HG03432 (cell line): ENCODE results near the gene NFKB1.
"Not testable (repeated sequence)": the region's sequence is repeated elsewhere in the genome, so short reads cannot be mapped to it uniquely, and the experiment has no call there.

Experiments used
- ATAC-seq: cut with Tn5 transposase; IDR thresholded peaks from one replicate; pipeline ENCODE4 v1.9.1; 2021; ENCODE audit warnings: mild to moderate bottlenecking, moderate library complexity; ENCODE audit not compliant: unreplicated experiment

NFKB1 gene

GRCh38 chr4:102500696-102501446, at the start of gene NFKB1:
Gene NFKB1 (plus strand): TSS chr4:102501359. CDS start chr4:102525519, 24,160 bp downstream.
- ATAC-seq: peak; percentile 73

DNA sequence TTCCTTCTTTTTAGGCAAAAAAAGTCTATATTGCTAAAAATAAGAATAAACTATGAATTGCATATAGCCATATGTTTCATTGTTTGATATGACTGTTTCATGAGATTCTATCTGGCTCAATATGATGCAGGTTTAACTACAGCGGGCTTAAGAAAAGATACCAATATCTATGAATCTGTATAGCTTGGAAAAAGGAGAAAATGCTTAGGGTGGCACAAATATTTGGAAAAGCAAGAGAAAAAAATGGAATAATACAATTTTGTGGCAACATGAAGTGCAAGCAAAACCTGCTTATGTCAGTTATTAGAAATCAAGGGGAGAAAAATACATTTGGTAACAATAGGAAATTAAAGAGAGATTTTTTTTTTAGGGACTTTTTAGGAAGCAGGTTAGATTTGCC, 48.3 kb upstream of the NFKB1 start:
- no peak for ATAC-seq

GRCh38 chr4:102453827-102454226, 47.3 kb upstream of the NFKB1 start:
- ATAC-seq: no peak

- ATAC-seq: no peak
Measured at GRCh38 chr4:102454268-102454667, 46.9 kb upstream of the NFKB1 start.

DNA sequence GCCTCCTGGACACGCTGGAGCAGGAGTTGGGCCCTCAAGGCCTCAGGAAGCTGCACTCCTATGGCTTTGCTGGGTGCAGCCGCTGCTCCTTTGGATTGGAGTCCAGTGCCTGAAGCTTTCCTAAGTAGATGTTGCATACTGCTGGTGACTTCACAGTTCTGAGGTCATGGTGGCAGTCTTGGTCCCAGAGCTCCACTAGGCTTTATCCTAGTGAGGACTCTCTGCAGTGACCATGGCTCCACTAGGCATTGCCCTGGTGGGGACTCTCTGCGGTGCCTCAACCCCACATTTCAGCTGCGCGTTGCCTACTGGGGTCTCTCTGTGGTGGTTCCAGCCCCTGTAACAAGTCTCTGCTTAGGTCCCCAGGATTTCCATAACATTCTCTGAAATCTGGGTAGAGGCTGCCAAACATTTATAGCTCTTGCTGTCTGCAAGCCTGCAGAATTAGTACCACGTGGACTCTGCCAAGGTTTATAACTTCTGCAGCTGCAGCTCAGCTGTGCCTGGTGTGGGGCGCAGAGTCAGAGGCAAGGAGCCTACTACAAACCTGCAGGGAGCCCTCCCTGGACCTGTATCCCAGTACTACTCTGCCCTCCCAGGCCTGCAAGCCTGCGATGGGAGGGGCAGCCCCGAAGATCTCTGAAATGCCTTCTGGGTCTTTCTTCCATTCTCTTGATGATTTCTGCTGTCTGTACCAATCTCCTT, 46.0 kb upstream of the NFKB1 start:
- ATAC-seq: no peak

DNA sequence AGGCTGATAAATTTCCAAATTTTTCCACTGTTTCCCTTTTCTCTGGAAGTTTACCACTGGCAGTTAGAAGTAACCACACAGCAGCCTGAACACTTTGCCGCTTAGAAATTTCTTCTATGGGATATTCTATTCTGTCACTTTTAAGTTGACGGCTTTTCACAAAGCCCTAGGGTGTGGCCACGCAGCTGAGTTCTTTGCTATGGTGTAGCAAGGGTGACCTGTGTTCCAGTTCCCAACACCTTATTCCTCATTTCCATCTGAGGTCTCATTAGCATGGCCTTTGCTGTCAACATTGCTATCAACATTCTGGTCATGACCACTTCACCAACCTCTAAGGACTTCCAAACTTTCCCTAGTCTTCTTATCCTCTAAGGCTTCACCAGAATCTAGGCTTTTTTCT, 45.4 kb upstream of the NFKB1 start:
- no peak for ATAC-seq

DNA sequence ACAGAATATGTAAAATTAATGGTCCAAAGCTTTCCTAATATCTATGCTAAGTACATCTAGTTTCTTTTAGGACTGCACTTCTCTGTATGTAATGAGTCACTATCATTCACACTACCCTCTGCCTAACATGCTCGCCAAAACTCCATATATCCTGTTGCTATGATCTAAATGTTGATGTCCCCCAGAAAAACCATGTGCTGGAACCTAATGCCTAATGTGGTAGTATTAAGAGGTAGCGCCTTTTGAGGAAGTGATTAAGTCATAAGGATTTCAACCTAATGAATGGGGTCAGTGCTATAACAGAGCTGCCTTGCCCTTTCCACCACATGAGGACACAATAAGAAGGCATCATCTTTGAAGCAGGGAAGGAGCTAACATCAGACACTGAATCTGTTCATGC, 34.9 kb upstream of the NFKB1 start:
- no peak for ATAC-seq

DNA sequence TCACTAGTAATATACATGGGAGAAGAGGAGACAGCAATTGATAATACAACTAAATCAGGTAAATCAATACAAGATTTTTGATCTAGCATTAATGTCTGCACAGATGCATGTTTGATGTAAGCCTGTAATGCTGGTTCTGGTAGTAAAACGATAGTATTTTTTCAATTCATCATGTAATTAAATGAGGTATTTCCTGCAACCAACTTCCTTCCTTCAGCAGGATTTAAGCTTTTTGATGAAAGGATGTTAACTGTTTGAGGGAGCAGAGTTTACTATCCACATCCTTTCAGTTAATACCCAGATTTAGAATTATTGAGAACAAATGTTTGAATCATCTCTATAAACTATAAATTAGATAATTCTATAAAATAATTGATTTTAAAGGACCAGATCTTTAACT, 31.4 kb upstream of the NFKB1 start:
- no peak for ATAC-seq

DNA sequence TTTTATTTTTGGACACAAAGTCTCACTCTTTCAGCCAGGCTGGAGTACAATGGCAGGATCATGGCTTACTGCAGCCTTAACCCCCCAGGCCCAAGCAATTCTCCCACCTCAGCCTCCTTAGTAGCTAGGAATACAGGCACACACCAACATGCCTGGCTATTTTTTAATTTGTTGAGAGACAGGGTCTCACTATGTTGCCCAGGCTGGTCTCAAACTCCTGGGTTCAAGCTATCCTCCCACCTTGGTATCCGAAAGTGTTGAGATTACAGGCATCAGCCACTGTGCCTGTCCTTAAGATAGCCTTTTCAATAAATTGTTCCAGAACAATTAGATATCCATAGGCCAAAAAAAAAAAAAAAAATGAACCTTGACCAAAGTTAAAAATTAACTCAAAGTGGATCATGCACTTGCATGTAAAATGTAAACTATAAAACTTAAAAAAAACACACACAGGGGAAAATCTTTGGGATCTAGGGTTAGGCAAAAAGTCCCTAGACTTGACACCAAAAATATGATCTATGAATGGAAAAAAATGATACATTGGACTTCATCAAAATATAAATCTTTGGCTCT, 28.6 kb upstream of the NFKB1 start:
- ATAC-seq: no peak

GRCh38 chr4:102473476-102473875, 27.7 kb upstream of the NFKB1 start:
- ATAC-seq: no peak

- ATAC-seq: no peak
Measured at GRCh38 chr4:102474736-102475504, 26.2 kb upstream of the NFKB1 start.

- no peak for ATAC-seq
Measured at GRCh38 chr4:102477657-102478056, 23.5 kb upstream of the NFKB1 start.

DNA sequence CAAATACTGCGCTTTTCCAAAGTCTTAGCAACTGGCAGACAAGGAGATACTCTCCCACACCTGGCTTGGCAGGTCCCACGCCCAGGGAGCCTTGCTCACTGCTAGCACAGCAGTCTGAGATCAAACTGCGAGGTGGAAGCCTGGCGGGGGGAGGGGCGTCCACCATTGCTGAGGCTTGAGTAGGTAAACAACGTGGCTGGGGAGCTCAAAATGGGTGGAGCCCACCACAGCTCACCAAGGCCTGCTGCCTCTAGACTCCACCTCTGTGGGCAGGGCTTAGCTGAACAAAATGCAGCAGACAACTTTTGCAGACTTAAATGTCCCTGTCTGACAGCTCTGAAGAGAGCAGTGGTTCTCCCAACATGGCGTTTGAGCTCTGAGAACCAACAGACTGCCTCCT, 23.0 kb upstream of the NFKB1 start:
- no peak for ATAC-seq

DNA sequence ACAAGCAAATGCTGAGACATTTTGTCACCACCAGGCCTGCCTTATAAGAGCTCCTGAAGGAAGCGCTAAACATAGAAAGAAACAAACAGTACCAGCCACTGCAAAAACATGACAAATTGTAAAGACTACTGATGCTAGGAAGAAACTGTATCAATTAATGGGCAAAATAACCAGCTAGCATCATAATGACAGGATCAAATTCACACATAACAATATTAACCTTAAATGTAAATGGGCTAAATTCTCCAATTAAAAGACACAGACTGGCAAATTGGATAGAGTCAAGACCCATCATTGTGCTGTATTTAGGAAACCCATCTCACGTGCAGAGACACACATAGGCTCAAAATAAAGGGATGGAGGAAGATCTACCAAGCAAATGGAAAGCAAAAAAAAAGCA, 21.3 kb upstream of the NFKB1 start:
- not testable (repeated sequence) for ATAC-seq

DNA sequence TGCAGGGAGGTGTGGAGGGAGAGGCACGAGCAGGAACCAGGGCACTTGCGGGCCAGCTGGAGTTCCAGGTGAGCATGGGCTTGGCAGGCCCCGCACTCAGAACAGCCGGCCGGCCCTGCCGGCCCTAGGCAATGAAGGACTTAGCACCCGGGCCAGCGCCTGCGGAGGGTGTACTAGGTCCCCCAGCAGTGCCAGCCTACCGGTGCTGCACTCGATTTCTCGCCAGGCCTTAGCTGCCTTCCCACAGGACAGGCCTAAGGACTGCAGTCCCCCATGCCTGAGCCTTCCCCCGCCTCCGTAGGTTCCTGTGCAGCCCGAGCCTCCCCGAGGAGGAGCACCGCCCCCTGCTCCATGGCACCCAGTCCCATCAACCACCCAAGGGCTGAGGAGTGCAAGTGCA, 18.0 kb upstream of the NFKB1 start:
- ATAC-seq: no peak

DNA sequence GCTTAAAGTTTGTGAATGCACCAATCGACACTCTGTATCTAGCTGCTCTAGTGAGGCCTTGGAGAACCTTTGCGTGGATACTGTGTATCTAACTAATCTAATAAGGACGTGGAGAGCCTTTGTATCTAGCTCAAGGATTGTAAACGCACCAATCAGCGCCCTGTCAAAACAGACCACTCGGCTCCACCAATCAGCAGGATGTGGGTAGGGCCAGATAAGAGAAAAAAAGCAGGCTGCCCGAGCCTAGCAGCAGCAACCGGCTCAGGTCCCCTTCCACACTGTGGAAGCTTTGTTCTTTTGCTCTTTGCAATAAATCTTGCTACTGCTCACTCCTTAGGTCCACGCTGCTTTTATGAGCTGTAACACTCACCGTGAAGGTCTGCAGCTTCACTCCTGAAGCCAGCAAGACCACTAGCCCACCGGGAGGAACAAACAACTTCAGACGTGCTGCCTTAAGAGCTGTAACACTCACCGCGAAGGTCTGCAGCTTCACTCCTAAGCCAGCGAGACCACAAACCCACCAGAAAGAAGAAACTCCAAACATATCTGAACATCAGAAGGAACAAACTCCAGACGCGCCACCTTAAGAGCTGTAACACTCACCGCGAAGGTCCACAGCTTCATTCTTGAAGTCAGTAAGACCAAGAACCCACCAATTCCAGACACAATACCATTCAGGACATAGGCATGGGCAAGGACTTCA, 17.0 kb upstream of the NFKB1 start:
- ATAC-seq: not testable (repeated sequence)

DNA sequence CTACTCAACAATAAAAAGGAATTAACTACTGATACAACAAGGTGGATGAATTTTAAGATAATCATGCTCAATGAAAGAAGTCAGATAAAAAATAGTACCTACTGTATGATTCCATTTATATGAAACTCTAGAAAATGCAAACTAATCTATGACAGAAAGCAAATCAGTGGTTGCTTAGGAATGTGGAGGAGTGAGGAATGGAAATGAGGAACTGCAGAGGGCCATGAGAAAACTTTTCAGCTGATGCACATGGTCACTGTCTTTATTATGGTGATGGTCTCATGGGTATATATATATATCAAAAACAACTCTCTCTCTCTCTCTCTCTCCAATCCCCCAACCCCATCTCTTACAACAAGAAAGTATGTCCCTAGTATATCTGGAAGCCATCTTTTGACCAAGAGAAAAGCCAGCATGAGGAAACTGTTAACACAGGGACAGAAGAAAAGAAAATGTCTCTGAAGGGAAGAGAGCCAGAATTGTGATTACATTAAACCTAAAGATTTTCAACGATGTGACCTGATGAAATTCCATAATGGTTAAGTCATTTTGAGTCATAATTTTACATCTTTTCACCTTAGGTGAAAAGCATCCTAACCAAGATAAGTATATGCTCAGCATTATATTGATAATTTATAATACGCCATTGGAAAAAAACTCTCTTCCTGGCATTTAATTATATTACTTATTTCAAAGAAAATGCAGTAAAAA, 8.5 kb upstream of the NFKB1 start:
- no peak for ATAC-seq

DNA sequence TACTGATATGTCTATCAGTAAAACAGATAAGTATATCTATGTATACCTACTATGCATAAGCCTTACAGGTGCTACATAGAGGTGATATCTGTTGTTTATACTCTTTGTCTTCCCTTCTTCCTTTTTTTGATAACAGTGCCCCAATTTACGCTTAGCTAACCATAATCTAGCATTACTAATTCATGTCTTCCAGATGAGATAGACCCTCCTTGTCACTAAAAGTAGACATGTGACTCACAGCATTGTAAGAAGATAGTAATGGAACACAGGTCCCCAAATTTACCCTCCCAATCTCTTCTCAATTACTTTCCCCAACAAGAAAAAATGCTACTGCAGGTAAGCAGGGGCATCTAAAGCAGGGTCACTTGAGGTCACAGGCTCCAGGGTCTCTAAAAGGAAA, 7.9 kb upstream of the NFKB1 start:
- no peak for ATAC-seq

DNA sequence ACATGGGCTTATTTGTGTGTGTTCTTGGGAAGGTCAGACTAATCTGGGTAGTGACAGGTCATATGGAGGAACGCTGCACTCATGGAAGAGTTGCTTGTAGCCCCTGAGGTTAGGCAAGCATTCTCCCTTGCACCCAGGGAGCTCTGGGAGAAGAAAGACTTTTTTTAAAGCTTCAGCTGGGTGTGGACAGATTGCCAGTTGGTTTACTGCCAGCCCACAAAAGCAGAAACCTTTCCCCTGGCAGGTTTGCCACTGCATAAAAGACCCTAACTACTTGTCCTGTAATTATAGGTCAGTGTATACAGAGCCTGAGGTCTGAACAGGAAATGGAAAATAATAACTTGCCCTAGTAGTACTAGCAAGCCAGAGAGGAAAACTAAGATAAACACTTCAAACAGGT, 7.4 kb upstream of the NFKB1 start:
- ATAC-seq: no peak

- no peak for ATAC-seq
Measured at GRCh38 chr4:102494603-102495002, 6.6 kb upstream of the NFKB1 start.
